ENCODE data around the gene CRYL1.

CRYL1 gene

GRCh38 chr13:20525601-20526544 lies at the start of gene CRYL1:
Gene CRYL1, minus strand, starts transcription at chr13:20525857. Its CDS starts 63 bp downstream, at chr13:20525794.
- DNase-seq = peak; percentile 77

GRCh38 chr13:20573636-20574035 lies 48.0 kb upstream of the CRYL1 start:
- no peak for DNase-seq

- no peak for DNase-seq
Measured at GRCh38 chr13:20573186-20573585, 47.5 kb upstream of the CRYL1 start.

- no peak for DNase-seq
Measured at GRCh38 chr13:20571676-20572075, 46.0 kb upstream of the CRYL1 start.

- DNase-seq = no peak
Measured at GRCh38 chr13:20570517-20570916, 44.9 kb upstream of the CRYL1 start.

GRCh38 chr13:20567881-20568528 lies 42.3 kb upstream of the CRYL1 start:
- DNase-seq = no peak

GRCh38 chr13:20566898-20567874 lies 41.5 kb upstream of the CRYL1 start, which contains the start of gene IFT88:
Gene IFT88, plus strand, starts transcription at chr13:20567157. Its CDS starts 7,229 bp downstream, at chr13:20574386.
- DNase-seq = peak; percentile 77

- no peak for DNase-seq
Measured at GRCh38 chr13:20566468-20566897, 40.8 kb upstream of the CRYL1 start.

- DNase-seq = no peak
Measured at GRCh38 chr13:20565115-20565736, 39.6 kb upstream of the CRYL1 start.

GRCh38 chr13:20561741-20562140 lies 36.1 kb upstream of the CRYL1 start:
- no peak for DNase-seq

GRCh38 chr13:20559659-20560356 lies 34.2 kb upstream of the CRYL1 start:
- no peak for DNase-seq

- DNase-seq = no peak
Measured at GRCh38 chr13:20558982-20559381, 33.3 kb upstream of the CRYL1 start.

GRCh38 chr13:20553311-20553710 lies 27.7 kb upstream of the CRYL1 start:
- DNase-seq = no peak

- DNase-seq = no peak
Measured at GRCh38 chr13:20550799-20551198, 25.1 kb upstream of the CRYL1 start.

- DNase-seq = no peak
Measured at GRCh38 chr13:20547479-20547908, 21.8 kb upstream of the CRYL1 start.

GRCh38 chr13:20546556-20546955 lies 20.9 kb upstream of the CRYL1 start:
- DNase-seq = no peak

- no peak for DNase-seq
Measured at GRCh38 chr13:20544201-20544923, 18.7 kb upstream of the CRYL1 start.

- DNase-seq = no peak
Measured at GRCh38 chr13:20536992-20537391, 11.3 kb upstream of the CRYL1 start.

- DNase-seq = no peak
Measured at GRCh38 chr13:20534038-20534608, 8.5 kb upstream of the CRYL1 start.

GRCh38 chr13:20528452-20528851 lies 2.8 kb upstream of the CRYL1 start:
- DNase-seq = peak; percentile 14
